NCI-H82 treated with DMSO at 0.1 percent for 48 hours (cell line): Measurements from ENCODE around the gene CCDC40.
"Not testable (repeated sequence)": the region's sequence is repeated elsewhere in the genome, so short reads cannot be mapped to it uniquely, and the experiment has no call there.

ENCODE experiments used
- DNase-seq: peaks from one replicate; lab custom pipeline; 2025; ENCODE audit not compliant: unreplicated experiment; lab: John Stamatoyannopoulos, UW

The CCDC40 gene

GRCh38 chr17:80080081-80080480 lies 43.6 kb downstream of the CCDC40 start:
- no peak for DNase-seq

GRCh38 chr17:80081596-80081995 lies 45.2 kb downstream of the CCDC40 start:
- DNase-seq: no peak

DNA sequence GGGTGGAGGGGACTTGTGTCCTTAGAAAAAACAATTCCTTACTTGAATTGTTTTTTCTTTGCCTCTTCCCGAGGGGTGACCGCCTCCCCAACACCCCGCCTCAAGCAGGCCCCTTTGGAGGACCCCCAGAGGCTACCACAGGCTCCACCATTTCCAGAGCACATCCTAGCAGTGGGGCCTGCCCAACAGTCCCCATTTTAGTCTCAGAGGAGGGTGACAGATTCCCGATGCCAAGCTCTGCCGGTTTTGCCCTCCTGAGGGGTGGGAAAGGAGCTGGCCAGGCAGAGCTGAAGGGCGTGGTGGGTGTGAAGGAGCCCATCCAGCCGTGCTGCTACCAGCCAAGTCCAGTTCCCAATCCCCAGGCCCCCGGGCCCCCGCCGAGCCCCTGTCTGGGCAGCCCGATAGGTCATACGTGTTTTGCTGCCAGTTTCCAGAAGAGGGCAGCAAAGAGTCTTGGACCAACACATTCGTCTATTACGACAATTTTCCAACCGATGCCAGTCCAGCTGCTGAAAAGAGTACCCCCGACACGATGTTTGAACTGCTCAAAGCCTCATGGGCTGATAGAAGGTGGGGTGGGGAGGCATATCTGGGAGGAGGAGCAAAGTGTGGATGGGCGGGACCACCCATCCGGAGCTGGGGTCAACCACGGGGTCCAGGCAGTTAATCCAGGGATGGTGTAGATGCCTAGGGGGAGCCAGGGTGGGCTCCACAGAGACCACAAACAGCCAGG lies 46.1 kb downstream of the CCDC40 start:
- peak; percentile 63 for DNase-seq

GRCh38 chr17:80083136-80083661 lies 46.8 kb downstream of the CCDC40 start:
- DNase-seq: no peak

DNA sequence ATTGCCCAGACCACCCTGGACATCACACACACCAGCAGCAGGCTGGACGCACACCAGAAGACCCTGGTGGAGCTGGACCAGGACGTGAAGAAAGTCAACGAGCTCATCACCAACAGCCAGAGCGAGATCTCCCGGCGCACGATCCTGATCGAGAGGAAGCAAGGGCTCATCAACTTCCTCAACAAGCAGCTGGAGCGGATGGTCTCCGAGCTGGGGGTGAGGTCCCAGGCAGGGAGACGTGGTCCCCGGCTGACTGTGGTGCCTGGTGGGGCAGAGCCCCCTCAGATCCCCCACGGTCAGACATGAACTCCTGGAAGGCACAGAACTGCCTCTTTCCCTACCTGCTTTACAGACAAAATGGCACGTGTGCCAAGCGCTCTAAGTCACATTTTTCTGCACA lies 48.3 kb downstream of the CCDC40 start:
- DNase-seq: no peak

- no peak for DNase-seq
Observed at GRCh38 chr17:80086081-80086480, 49.6 kb downstream of the CCDC40 start.

DNA sequence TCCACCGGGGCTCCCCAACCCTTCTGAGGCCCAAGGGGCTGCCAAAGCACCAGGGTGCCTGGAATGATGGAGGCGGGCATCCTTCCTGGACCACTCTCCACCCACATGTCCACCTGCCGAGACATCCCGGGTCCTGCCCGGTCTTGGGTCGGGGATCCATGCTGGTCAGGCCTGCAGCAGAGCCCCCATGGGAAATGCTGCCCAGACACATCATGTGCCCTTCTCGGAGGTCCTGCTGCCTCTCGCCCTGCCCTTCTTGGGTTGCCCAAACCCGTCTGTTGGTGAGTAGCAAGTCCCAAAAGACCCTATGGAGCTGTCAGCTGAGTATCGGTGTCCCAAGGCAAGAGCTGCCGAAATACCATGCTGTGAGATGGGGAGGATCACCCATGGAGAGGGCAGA lies 50.2 kb downstream of the CCDC40 start:
- DNase-seq: no peak

DNA sequence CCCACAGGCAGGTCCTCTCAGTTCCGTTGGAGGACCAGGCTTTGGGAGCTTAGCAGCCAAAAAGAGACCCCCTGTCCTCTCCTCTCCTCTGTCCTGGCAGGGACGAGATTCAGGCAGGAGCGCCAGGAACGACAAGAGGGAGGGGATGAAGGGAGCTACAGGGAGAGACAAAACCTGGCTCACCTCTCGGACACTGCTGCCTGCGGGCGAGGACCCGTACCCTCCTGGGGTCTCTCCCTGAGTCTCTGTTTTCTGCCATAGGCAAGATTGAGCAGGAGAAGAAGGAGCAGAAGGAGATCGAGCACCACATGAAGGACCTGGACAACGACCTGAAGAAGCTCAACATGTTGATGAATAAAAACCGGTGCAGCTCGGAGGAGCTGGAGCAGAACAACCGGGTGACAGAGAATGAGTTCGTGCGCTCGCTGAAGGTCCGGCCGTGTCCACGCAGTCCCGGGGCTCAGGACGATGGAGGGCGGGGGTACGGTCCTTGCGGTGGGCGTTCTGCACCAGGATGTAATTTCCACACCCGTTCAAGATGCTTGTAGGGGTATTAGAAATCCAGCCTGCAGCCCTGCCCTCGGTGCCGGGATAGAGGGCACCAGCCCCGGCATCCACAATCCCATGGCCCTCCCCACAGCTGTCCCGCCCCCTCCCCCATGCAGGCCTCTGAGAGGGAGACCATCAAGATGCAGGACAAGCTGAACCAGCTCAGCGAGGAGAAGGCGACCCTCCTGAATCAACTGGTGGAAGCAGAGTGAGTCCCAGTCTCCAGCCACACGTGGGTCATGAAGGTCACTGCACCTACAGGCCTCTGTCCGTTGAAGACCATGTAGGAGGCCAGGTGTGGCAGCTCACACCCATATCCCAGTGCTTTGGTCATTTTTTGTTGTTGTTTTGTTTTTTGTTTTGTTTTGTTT lies 51.2 kb downstream of the CCDC40 start:
- DNase-seq: no peak

DNA sequence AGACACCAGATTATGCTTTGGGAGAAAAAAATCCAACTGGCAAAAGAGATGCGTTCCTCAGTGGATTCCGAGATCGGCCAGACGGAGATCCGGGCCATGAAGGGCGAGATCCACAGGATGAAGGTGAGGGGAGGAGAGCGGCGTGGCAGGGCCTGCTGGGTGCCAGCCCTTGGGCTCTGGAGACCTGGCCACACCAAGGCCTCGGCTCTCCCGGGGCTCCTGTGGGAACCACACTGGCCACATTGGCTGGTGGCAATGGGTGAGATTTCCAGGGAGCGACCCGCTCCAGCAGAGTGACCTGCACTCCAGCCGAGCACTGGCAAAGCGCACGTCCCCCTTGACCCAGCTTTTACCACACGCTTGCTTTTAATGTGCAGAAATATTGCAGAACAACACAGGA lies 53.3 kb downstream of the CCDC40 start:
- DNase-seq: no peak

- not testable (repeated sequence) for DNase-seq
Observed at GRCh38 chr17:80090164-80090563, 53.7 kb downstream of the CCDC40 start.

DNA sequence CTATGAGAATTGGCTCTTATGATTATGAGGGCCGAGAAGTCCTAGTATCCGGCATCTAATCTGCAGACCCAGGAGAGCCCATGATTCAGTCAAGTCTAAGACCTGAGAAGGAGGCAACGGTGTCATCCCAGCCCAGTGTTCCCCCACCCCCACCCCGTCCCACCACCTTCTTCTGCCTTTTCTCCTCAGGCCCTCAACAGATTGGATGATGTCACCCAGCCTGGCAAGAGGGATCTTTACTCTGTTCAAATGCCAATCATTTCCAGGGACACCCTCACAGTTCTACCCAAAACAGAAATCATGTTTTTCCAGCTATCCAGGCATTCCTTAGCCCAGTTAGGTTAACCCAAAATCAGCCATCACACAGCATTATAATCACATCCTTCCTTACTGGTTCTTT lies 54.9 kb downstream of the CCDC40 start:
- DNase-seq: no peak

GRCh38 chr17:80092959-80093358 lies 56.5 kb downstream of the CCDC40 start:
- DNase-seq: no peak

- no peak for DNase-seq
Observed at GRCh38 chr17:80095038-80095843, 58.8 kb downstream of the CCDC40 start.

DNA sequence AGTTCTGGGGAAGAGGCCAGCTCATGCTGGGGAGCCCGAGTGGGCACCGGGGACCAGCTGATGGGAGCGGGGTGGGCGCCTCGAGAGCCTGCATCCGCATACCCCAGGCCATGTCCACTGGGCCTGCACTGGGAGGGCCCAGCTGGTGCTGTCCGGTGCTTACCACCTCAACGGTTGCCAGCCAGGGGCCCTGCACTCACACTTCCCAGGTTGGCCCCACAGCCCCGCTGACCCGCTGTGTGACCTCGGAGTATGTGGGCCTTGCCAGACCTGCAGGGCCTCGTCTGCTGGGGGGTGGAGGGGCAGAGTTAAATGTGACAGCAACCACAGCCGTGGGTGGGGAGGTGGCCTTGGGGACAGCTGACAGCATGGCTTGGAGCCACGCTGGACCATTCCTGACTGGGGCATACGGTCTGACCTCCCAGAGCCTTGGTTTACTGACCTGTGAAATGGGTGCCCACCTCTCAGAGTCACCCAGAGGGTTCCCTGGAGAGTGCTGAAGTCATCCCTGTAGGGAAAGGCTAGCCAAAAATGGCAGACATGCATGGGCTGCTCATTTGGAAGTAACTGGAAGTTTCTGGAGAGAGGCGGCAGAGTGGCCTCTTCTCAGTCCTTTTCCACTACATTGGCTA lies 59.5 kb downstream of the CCDC40 start:
- DNase-seq: no peak

- DNase-seq: no peak
Observed at GRCh38 chr17:80096561-80097021, 60.1 kb downstream of the CCDC40 start.

- no peak for DNase-seq
Observed at GRCh38 chr17:80097127-80097621, 60.7 kb downstream of the CCDC40 start.

- DNase-seq: no peak
Observed at GRCh38 chr17:80097844-80098691, 61.6 kb downstream of the CCDC40 start.

GRCh38 chr17:80099291-80100034 lies 63.0 kb downstream of the CCDC40 start:
- DNase-seq: no peak

- no peak for DNase-seq
Observed at GRCh38 chr17:80100035-80100323, 63.5 kb downstream of the CCDC40 start.
